OCI-LY7 (cell line): ENCODE measurements around the gene CFAP99.

ENCODE experiments used
- CTCF ChIP-seq: fragments of 200-600 bp; sonication (generic); conservative IDR thresholded peaks from 2 replicates; pipeline ENCODE4 v1.5.1; 2014; ENCODE audit warnings: mild to moderate bottlenecking, antibody characterized with exemption, low read length, moderate library complexity, mixed read lengths
- EZH2phosphoT487 ChIP-seq: fragments of 200-600 bp; sonication (generic); IDR thresholded peaks from 2 replicates; pipeline ENCODE4 v1.6.1; 2018; ENCODE audit warnings: low read depth, borderline replicate concordance, mild to moderate bottlenecking, mixed run types, antibody characterized with exemption, low read length, moderate library complexity, mixed read lengths

- no peak for TF ChIP-seq CTCF
- no peak for TF ChIP-seq EZH2phosphoT487
Measured at GRCh38 chr4:2465032-2465431, 46.3 kb downstream of the CFAP99 start.
